ENCODE measurements around the gene SLC24A2. TPM values are rescaled to one million over a fixed set of nuclear protein-coding genes. Genes with fewer than 3 reads are reported as not detected.

The SLC24A2 gene
- total and polyA plus RNA-seq, 2 donors (not counting 1 experiment from before 2014, with no cell fraction given): not detected

GRCh38 chr9:19746223-19746622 lies 42.6 kb downstream of the SLC24A2 start:
- Histone ChIP-seq H3K4me3 (ENCODE audit: control extremely low read depth in 1 of 5, extremely low read depth in 1 of 5, insufficient read depth in 1 of 5, low read depth in 2 of 5, low read length in 4 of 5) (no peak overlapping the region), H4K20me1 (ENCODE audit: control insufficient read depth, insufficient read depth, low read length, poor library complexity, severe bottlenecking) (no peaks in the 10 kb centered on the region), H3K27me3 (replicated peaks in 1 of 4; ENCODE audit: control extremely low read depth in 1 of 4, control insufficient read depth in 3 of 4, insufficient read depth in 4 of 4, low read length in 3 of 4) (no peaks in the 10 kb centered on the region), H2AFZ (ENCODE audit: insufficient read depth, low read depth, low read length, poor library complexity, severe bottlenecking) (no peak overlapping the region), H3K79me2 (ENCODE audit: control insufficient read depth, insufficient read depth, low read length) (no peaks in the 10 kb centered on the region), H3K9ac (ENCODE audit: low read length) (no peak overlapping the region), H3K9me3 (ENCODE audit: control extremely low read depth in 1 of 3, control insufficient read depth in 2 of 3, insufficient read depth in 1 of 3, low read length in 2 of 3) (no peaks in the 10 kb centered on the region), H3K4me2 (replicated peaks; ENCODE audit: low read depth, low read length, poor library complexity, severe bottlenecking) (no peak overlapping the region), H3K36me3 (replicated peaks in 1 of 2; ENCODE audit: control extremely low read depth in 1 of 2, control insufficient read depth in 1 of 2, extremely low read depth in 1 of 2, insufficient read depth in 2 of 2, low read length in 1 of 2) (no peaks in the 10 kb centered on the region), H3K27ac (ENCODE audit: low read length in 2 of 2) (no peak overlapping the region), H3K4me1 (ENCODE audit: control insufficient read depth in 2 of 2, insufficient read depth in 2 of 2, low read length in 2 of 2) (no peaks in the 10 kb centered on the region)
- POLR2A ChIA-PET: no interaction called here
- ATAC-seq (ENCODE audit: low read depth) (no peak), DNase-seq (no peak)
- H3K4me3 Mint-ChIP-seq: no peak overlapping the region
- no peak overlapping the region for H3K27ac Mint-ChIP-seq
- H3K9me3 Mint-ChIP-seq (ENCODE audit: insufficient read depth): no peaks in the 10 kb centered on the region
- CTCF ChIA-PET: no interaction called here
- TF ChIP-seq CTCF (IDR thresholded peaks at IDR 0.05) (no peak), EZH2 (IDR thresholded peaks at IDR 0.05; ENCODE audit: borderline replicate concordance, insufficient read depth, low read depth, low read length, poor library complexity, severe bottlenecking) (no peak)
- H3K27me3 Mint-ChIP-seq: no peaks in the 10 kb centered on the region
- no CpG with 5 or more reads among the region's 2 CpGs for WGBS (ENCODE audit: insufficient coverage)
- intact Hi-C loops (cut with micrococcal nuclease): no loop called here
- no peaks in the 10 kb centered on the region for H3K4me1 Mint-ChIP-seq

- no peak overlapping the region for H3K27ac Mint-ChIP-seq
- Histone ChIP-seq H3K36me3 (replicated peaks in 1 of 2; ENCODE audit: control extremely low read depth in 1 of 2, control insufficient read depth in 1 of 2, extremely low read depth in 1 of 2, insufficient read depth in 2 of 2, low read length in 1 of 2) (no peaks in the 10 kb centered on the region), H3K27ac (ENCODE audit: low read length in 2 of 2) (no peak overlapping the region), H3K79me2 (ENCODE audit: control insufficient read depth, insufficient read depth, low read length) (no peaks in the 10 kb centered on the region), H3K27me3 (replicated peaks in 1 of 4; ENCODE audit: control extremely low read depth in 1 of 4, control insufficient read depth in 3 of 4, insufficient read depth in 4 of 4, low read length in 3 of 4) (no peaks in the 10 kb centered on the region), H3K9me3 (ENCODE audit: control extremely low read depth in 1 of 3, control insufficient read depth in 2 of 3, insufficient read depth in 1 of 3, low read length in 2 of 3) (no peaks in the 10 kb centered on the region), H4K20me1 (ENCODE audit: control insufficient read depth, insufficient read depth, low read length, poor library complexity, severe bottlenecking) (no peaks in the 10 kb centered on the region), H3K4me1 (ENCODE audit: control insufficient read depth in 2 of 2, insufficient read depth in 2 of 2, low read length in 2 of 2) (no peaks in the 10 kb centered on the region), H3K4me3 (ENCODE audit: control extremely low read depth in 1 of 5, extremely low read depth in 1 of 5, insufficient read depth in 1 of 5, low read depth in 2 of 5, low read length in 4 of 5) (no peak overlapping the region), H3K9ac (ENCODE audit: low read length) (no peak overlapping the region), H2AFZ (ENCODE audit: insufficient read depth, low read depth, low read length, poor library complexity, severe bottlenecking) (no peak overlapping the region), H3K4me2 (replicated peaks; ENCODE audit: low read depth, low read length, poor library complexity, severe bottlenecking) (no peak overlapping the region)
- intact Hi-C loops (cut with micrococcal nuclease): no loop called here
- H3K9me3 Mint-ChIP-seq (ENCODE audit: insufficient read depth): peaks cover 3% of the 10 kb centered on the region
- DNase-seq (no peak), ATAC-seq (ENCODE audit: low read depth) (no peak)
- 75% methylated on average over 2 of the region's 4 CpGs for WGBS (ENCODE audit: insufficient coverage)
- H3K4me1 Mint-ChIP-seq: no peaks in the 10 kb centered on the region
- no peak overlapping the region for H3K4me3 Mint-ChIP-seq
- CTCF ChIA-PET: no interaction called here
- POLR2A ChIA-PET: no interaction called here
- TF ChIP-seq CTCF (IDR thresholded peaks at IDR 0.05): no peak
- no peak for TF ChIP-seq EZH2 (IDR thresholded peaks at IDR 0.05; ENCODE audit: borderline replicate concordance, insufficient read depth, low read depth, low read length, poor library complexity, severe bottlenecking)
- peaks cover 6% of the 10 kb centered on the region for H3K27me3 Mint-ChIP-seq
These were observed 47.7 kb downstream of the SLC24A2 start for GRCh38 chr9:19741178-19741577.

Data from B cell (primary cell).